GM19193 (cell line): ENCODE data around the gene DIS3L2.

Source experiments
- POLR2A ChIP-seq: IDR thresholded peaks from 4 replicates; pipeline ENCODE4 v1.6.1; 2011; ENCODE audit not compliant: insufficient read depth, insufficient read length; ENCODE audit errors: extremely low read depth

The DIS3L2 gene

DNA sequence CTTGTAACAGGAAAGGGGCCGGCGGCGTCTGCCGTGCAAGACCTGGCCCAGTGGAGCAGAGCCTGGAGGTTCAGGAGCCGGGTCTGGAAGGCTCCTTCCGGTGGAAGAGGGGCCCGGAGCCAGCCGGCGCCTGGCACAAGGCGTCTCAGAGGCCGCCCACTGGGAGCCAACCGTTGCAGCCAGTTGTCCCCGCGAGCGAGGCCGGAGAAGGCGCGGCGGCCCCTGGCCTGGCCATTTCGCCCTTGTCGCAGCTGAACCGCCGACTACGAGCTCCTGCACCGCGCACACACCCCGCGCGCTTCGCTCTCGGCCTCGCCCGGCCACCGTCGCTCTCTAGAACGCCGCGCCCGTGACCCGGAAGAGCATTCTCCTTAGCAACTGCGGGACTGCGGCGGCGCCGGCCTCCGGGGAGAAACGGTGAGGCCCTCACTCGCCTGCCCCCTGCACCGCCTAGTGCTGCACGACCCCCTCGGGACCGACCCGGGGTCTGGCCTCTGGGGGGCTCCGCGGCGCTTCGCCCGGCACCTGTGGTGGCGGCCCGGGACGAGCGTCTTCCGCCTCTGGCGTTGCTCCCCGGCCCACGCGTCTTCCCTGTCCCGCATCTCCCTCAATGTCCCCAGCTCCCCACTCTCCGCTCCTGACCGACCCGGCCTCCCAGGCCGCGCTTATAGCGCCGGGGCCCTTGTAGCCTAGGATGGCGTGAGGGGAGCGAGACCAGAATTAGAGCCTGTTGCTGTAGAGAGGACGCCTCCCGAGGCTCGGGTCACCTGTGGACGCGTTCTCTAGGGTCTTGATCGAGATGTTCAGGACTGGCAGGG, at the start of gene DIS3L2:
Gene DIS3L2, plus strand, starts transcription at position 365 of the 818 bp plus-strand sequence. CDS start 53,215 bp downstream, outside the sequence.
- TF ChIP-seq POLR2A: peak; percentile 76

DNA sequence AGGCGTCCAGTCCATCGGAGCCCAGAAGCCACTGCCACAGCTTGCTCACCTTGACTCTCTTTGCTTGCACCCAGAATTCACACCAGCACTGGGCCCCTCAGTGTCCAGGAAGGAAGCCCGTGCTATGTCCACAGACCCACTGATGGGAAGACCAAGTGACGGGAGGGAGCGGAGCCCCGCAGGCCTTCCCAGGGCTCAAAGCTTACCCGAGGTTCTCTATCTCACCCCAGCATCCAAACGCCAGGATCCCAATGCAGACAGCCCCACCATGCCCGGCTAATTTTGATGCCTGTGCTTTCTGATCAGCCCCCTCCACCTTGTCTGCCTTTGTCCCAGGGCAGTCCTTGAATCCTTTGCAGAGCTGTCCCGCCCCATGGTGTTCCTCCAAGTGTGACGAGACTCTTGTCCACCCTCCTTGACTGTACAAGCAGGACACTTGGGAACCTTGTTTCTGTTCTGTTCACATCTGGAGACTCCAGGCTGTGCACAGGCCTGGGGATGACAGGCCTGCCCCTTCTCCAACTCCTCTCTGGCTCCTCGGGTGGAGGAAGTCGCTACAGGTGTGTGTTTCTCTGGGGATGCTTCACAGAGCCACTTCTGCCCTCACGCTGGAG, 47.3 kb upstream of the DIS3L2 start:
- TF ChIP-seq POLR2A: no peak

- TF ChIP-seq POLR2A: no peak
Measured at GRCh38 chr2:231917280-231918066, 44.0 kb upstream of the DIS3L2 start.

GRCh38 chr2:231918501-231919330, 42.8 kb upstream of the DIS3L2 start:
- no peak for TF ChIP-seq POLR2A

- no peak for TF ChIP-seq POLR2A
Measured at GRCh38 chr2:231919341-231920035, 42.0 kb upstream of the DIS3L2 start.

GRCh38 chr2:231920366-231920765, 41.1 kb upstream of the DIS3L2 start:
- TF ChIP-seq POLR2A: no peak

DNA sequence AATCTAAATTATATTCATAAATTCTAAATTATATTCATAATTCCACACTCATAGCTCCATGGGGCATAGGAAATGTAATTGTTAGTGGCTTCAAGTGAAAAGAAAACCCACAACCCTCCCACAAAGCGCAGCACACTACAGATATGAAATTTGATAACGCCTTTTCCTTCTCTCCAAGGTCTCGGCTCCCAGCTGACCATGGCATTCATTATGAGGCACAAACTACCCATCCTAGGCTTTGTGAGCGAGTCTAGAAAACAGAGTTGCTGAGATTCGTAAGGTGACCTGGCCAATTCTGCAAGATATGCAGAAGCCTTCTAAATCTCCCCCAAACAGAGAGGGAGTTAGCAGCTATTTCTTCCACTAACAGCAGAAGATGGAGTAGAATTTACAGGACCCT, 40.7 kb upstream of the DIS3L2 start:
- no peak for TF ChIP-seq POLR2A

DNA sequence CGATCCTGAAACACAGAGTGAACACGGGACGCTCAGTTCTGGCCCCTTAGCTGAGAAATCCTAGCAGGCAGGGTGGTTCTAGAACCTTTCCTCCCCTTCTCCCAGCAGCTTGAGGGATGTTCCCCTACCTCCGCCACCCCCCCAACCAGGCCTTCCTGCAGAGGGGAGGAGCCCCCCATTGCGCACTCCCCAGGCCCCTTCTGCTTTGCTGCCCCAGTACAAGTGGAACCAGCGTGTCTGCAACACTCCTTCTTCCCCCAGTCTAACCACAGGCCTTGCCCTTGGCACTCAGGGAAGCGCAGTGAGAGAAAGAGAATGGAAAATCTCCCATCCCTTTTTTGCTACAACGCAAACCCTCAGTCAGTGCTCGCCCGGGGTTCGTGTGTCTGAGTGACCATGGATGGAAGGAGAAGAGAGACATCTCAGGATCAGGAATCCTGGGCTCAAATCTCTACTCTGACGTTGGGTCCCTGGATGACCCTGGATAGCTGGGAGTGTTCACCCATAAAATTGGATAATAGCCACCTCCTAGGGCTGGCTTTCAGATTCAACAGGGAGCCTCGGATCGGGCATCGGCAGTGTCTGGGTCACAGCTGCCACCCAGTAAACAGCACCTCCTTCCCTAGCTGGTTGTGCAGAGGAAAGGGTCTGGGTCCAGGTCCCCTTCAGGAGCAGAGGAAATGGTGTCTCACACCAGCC, 39.1 kb upstream of the DIS3L2 start:
- no peak for TF ChIP-seq POLR2A

DNA sequence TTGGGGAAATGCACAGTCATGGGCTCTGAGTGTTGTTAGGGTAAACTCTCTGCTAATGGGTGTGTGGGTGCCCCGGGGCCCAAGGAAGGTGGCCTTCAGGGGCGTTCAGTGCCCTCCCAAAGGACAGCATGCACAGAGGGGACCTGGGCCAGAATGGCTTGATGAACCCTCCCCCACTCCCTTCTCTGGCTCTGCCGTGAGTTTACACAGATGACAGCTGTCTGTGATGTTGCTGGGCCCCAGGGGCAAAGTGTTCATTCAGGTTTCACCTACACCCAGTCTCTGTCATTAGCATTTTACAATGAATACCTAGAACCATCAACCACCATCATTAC, 38.5 kb upstream of the DIS3L2 start:
- TF ChIP-seq POLR2A: no peak

DNA sequence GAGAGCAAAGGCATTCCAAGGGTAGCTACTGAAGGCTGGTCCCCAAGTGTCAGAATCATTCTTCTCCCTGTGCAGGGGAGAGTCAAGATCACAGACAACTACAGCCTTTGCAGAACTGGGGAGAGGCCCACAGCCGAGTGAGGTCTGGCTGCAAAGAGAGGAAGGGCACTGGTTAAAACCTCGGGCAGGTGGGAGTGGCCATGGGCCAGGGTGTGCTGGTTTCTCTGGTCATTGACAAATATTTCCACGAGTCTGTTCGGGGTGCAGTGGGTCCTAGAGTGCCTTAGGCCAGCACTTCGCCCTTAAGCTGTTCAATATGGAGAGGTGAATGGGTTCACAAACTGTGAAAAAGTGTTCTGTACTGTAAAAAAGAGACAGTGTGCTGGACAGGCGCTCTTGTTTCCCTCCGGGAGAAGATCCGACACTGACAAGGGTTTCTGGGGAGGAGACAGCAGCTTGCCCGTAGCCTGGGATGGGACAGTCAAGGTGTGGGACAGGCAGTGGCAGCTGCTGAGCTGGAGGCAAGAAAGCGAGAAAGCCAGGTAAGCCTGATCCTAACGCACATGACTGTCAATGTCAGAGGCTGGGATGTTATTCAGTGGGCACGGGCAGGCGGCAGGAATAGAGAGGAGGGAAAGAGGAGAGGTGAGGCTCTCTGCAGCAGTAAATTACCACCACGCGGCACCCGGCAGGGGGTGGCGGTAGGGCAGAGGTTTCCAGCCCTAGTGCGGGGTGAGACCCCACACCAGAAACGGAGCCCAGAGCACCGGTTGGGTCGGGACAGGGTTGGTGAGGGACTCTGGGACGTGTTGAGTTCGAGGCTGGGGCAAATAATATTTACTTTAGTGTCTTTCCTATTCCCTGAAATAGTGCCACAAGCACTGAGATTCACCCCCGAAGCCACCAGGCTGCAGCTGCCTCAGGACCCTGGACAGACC, 37.3 kb upstream of the DIS3L2 start:
- TF ChIP-seq POLR2A: no peak

- TF ChIP-seq POLR2A: no peak
Measured at GRCh38 chr2:231924889-231925275, 36.6 kb upstream of the DIS3L2 start.

GRCh38 chr2:231925303-231926179, 36.0 kb upstream of the DIS3L2 start:
- no peak for TF ChIP-seq POLR2A

GRCh38 chr2:231926180-231926741, 35.3 kb upstream of the DIS3L2 start, which contains the start of gene NPPC:
TSS of gene NPPC (minus strand) at chr2:231926396. CDS start at chr2:231926249, 147 bp downstream.
- no peak for TF ChIP-seq POLR2A
